Ascending aorta (tissue), 2 donors: ENCODE measurements around the gene CTSF. TPM values are rescaled to one million over a fixed set of nuclear protein-coding genes. Genes with fewer than 3 reads are reported as not detected.

Experiments
- DNase-seq, 2 donors: peaks; one replicate each; pipeline ENCODE4 v3.0.0-alpha.2; 2019; ENCODE audit warnings: low spot score in 2 of 2
- H3K27ac ChIP-seq, 2 donors: fragments of 200-600 bp; sonication (generic); one replicate each; pipeline ENCODE4 v1.5.1; 2016 to 2017; ENCODE audit warnings: mild to moderate bottlenecking in 1 of 2
- H3K27me3 ChIP-seq: fragments of 200-600 bp; sonication (generic); one replicate; pipeline ENCODE4 v1.5.1; 2017
- H3K36me3 ChIP-seq, 2 donors: fragments of 200-600 bp; sonication (generic); one replicate each; pipeline ENCODE4 v1.5.1; 2016
- H3K4me1 ChIP-seq, 2 donors: fragments of 200-600 bp; sonication (generic); one replicate each; pipeline ENCODE4 v1.5.1; 2016 to 2017; ENCODE audit warnings: mild to moderate bottlenecking in 1 of 2
- H3K4me3 ChIP-seq, 2 donors: fragments of 200-600 bp; sonication (generic); one replicate each; pipeline ENCODE4 v1.5.1; 2016 to 2017; ENCODE audit warnings: mild to moderate bottlenecking in 1 of 2
- H3K9me3 ChIP-seq, 2 donors: fragments of 200-600 bp; sonication (generic); one replicate each; pipeline ENCODE4 v1.5.1; 2016
- intact Hi-C: fragments of 100-400 bp; cut with DNase I; formaldehyde crosslinking; loops from one replicate; pipeline ENCODE4 v1.15.1; 2023
- total RNA-seq: library from RNA; depleted of rRNA; stranded (reverse); fragments of >200 nt; gene quantifications from one replicate; pipeline ENCODE4 v1.1.0, GENCODE V29; 2016
- TF ChIP-seq, protein P1 (sequence below), 3 experiments: fragments of 200-600 bp in 2 of 3; fragments of 450-650 bp in 1 of 3; sonication (generic) in 2 of 3; IDR thresholded peaks; one replicate each; pipeline ENCODE4 v1.5.1; 2016 to 2019; ENCODE audit warnings: antibody characterized with exemption in 3 of 3, mild to moderate bottlenecking in 1 of 3, moderate library complexity in 1 of 3

Gene CTSF
- total RNA-seq, 1 donor from 2014 or later = 98.8 TPM

- intact Hi-C loops = no loop called here
- TF ChIP-seq, protein P1, sequence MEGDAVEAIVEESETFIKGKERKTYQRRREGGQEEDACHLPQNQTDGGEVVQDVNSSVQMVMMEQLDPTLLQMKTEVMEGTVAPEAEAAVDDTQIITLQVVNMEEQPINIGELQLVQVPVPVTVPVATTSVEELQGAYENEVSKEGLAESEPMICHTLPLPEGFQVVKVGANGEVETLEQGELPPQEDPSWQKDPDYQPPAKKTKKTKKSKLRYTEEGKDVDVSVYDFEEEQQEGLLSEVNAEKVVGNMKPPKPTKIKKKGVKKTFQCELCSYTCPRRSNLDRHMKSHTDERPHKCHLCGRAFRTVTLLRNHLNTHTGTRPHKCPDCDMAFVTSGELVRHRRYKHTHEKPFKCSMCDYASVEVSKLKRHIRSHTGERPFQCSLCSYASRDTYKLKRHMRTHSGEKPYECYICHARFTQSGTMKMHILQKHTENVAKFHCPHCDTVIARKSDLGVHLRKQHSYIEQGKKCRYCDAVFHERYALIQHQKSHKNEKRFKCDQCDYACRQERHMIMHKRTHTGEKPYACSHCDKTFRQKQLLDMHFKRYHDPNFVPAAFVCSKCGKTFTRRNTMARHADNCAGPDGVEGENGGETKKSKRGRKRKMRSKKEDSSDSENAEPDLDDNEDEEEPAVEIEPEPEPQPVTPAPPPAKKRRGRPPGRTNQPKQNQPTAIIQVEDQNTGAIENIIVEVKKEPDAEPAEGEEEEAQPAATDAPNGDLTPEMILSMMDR (IDR thresholded peaks at IDR 0.05) = no peak
Measured at GRCh38 chr11:66581261-66581660, 12.9 kb upstream of the CTSF start.

DNA sequence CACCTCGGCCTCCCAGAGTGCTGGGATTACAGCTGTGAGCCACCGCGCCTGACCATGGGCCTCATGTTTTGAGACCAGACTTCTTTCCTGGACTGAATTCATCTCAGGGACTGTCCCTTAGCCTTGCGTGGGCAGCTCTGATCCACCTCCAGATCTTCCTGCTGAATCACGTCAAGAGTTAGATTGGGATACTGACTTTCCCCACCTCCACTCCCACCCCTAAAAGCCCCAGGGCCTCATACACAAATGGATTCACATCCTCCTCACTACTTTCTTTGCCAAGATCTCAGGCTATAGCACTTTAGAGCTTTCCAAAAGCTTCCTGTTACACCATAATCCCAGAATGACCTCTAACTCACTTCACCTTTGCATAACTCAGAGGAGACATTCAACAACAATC is 12.4 kb upstream of the CTSF start:
- intact Hi-C loops = no loop called here
- no peak for DNase-seq
- Histone ChIP-seq H3K27ac (no peak overlapping the region), H3K36me3 (no peaks in the 10 kb centered on the region), H3K27me3 (no peaks in the 10 kb centered on the region), H3K9me3 (no peaks in the 10 kb centered on the region), H3K4me3 (no peak overlapping the region), H3K4me1 (no peaks in the 10 kb centered on the region)
- TF ChIP-seq, protein P1 (IDR thresholded peaks at IDR 0.05) = no peak

More at GRCh38 chr11:66581261-66581660, 12.9 kb upstream of the CTSF start:
- no peaks in the 10 kb centered on the region for H3K4me1 ChIP-seq
- no peaks in the 10 kb centered on the region for H3K27me3 ChIP-seq
- no peak overlapping the region for H3K27ac ChIP-seq
- no peaks in the 10 kb centered on the region for H3K9me3 ChIP-seq
- H3K4me3 ChIP-seq = no peak overlapping the region
- no peak for DNase-seq
- no peaks in the 10 kb centered on the region for H3K36me3 ChIP-seq

- no peak overlapping the region for H3K27ac ChIP-seq
- H3K27me3 ChIP-seq = no peaks in the 10 kb centered on the region
- H3K4me1 ChIP-seq = no peaks in the 10 kb centered on the region
- TF ChIP-seq, protein P1 (IDR thresholded peaks at IDR 0.05) = peak; percentile 85 to 92 (median 92)
- peak; percentile 25 to 88 for DNase-seq
- no peaks in the 10 kb centered on the region for H3K36me3 ChIP-seq
- H3K9me3 ChIP-seq = no peaks in the 10 kb centered on the region
- intact Hi-C loops = loop anchor here (1.0 to 5.0 kb wide), 3 partner anchors 38 to 256 kb away; partner anchors contain the start of gene RBM14
- peak overlapping the region in 1 of 2 donors; percentile 26 for H3K4me3 ChIP-seq
Measured at GRCh38 chr11:66579017-66579606, 10.7 kb upstream of the CTSF start.

DNA sequence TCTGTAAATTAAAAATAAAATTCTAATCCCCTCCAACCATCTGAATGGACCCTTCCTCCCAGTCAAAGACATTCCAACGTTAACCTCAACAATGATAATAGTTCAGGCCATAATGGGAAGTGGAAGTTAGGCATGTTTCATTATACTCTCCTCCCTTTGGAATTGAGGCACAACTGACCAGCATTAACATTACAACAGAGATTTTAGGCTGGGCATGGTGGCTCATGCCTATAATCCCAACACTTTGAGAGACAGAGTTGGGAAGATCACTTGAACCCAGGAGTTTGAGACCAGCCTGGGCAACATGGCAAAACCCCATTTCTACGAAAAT is 2.4 kb upstream of the CTSF start:
- DNase-seq = no peak
- TF ChIP-seq, protein P1 (IDR thresholded peaks at IDR 0.05) = no peak
- intact Hi-C loops = no loop called here
- H3K9me3 ChIP-seq = no peaks in the 10 kb centered on the region
- H3K36me3 ChIP-seq = peaks cover 0 to 2% of the 10 kb centered on the region in 2 donors
- no peaks in the 10 kb centered on the region for H3K27me3 ChIP-seq
- no peak overlapping the region for H3K4me3 ChIP-seq
- no peak overlapping the region for H3K27ac ChIP-seq
- peaks cover 3 to 5% of the 10 kb centered on the region in 2 donors for H3K4me1 ChIP-seq

- TF ChIP-seq, protein P1 (IDR thresholded peaks at IDR 0.05) = no peak
- Histone ChIP-seq H3K9me3 (no peaks in the 10 kb centered on the region), H3K27me3 (no peaks in the 10 kb centered on the region), H3K27ac (no peak overlapping the region), H3K4me3 (no peak overlapping the region), H3K4me1 (peaks cover 3 to 5% of the 10 kb centered on the region in 2 donors), H3K36me3 (peaks cover 0 to 5% of the 10 kb centered on the region in 2 donors)
- no peak for DNase-seq
- intact Hi-C loops = no loop called here
Measured at GRCh38 chr11:66570079-66570849, 1.9 kb upstream of the CTSF start.
